GM10248 (cell line): Measurements from ENCODE around the gene FDX1.

Source experiments
- CTCF ChIA-PET: fragments of 300-600 bp; sonication (Branson Sonifier 250); formaldehyde crosslinking; extraction: SDS; loops from one replicate; lab custom pipeline; 2021; ENCODE audit warnings: antibody characterized with exemption; lab: Yijun Ruan, JAX
- POLR2A ChIA-PET: fragments of 350-650 bp; sonication (Branson Sonifier 250); formaldehyde crosslinking; extraction: SDS; loops from one replicate; lab custom pipeline; 2020; ENCODE audit warnings: antibody characterized with exemption; lab: Yijun Ruan, JAX
- DNase-seq: peaks from one replicate; pipeline ENCODE4 v3.0.0; 2012; ENCODE audit errors: extremely low spot score
- TF ChIP-seq, protein P1 (sequence below): IDR thresholded peaks from 2 replicates; pipeline ENCODE4 v1.5.1; 2012; ENCODE audit warnings: mild to moderate bottlenecking, low read depth; ENCODE audit errors: extremely low read depth, missing control alignments, control extremely low read depth

Gene FDX1

DNA sequence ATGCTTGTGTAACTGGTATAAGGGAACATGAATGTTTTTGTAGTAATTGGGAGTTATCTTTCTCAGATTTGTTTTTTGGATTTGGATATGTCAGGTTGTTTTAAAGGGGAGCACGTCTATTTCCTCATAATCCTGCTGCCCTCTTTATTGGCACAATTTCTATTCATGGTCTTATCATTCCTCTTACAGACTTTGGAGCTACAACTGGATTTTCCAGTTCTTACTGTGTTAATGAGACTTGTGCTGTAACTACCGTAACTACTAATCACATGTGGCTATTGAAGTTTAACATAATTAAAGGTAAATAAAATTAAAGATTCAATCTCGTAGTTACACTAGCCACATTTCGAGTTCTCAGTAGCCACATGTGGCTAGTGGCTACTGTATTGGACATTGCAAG, 1.9 kb downstream of the FDX1 start:
- DNase-seq: no peak
- CTCF ChIA-PET: interaction anchor here (1.3 to 11.6 kb wide), 9 partner anchors 8 to 799 kb away, joined by 3 to 115 read pairs (median 8); no protein-coding TSS in a partner anchor
- TF ChIP-seq, protein P1, sequence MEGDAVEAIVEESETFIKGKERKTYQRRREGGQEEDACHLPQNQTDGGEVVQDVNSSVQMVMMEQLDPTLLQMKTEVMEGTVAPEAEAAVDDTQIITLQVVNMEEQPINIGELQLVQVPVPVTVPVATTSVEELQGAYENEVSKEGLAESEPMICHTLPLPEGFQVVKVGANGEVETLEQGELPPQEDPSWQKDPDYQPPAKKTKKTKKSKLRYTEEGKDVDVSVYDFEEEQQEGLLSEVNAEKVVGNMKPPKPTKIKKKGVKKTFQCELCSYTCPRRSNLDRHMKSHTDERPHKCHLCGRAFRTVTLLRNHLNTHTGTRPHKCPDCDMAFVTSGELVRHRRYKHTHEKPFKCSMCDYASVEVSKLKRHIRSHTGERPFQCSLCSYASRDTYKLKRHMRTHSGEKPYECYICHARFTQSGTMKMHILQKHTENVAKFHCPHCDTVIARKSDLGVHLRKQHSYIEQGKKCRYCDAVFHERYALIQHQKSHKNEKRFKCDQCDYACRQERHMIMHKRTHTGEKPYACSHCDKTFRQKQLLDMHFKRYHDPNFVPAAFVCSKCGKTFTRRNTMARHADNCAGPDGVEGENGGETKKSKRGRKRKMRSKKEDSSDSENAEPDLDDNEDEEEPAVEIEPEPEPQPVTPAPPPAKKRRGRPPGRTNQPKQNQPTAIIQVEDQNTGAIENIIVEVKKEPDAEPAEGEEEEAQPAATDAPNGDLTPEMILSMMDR: no peak
- POLR2A ChIA-PET: no interaction called here

DNA sequence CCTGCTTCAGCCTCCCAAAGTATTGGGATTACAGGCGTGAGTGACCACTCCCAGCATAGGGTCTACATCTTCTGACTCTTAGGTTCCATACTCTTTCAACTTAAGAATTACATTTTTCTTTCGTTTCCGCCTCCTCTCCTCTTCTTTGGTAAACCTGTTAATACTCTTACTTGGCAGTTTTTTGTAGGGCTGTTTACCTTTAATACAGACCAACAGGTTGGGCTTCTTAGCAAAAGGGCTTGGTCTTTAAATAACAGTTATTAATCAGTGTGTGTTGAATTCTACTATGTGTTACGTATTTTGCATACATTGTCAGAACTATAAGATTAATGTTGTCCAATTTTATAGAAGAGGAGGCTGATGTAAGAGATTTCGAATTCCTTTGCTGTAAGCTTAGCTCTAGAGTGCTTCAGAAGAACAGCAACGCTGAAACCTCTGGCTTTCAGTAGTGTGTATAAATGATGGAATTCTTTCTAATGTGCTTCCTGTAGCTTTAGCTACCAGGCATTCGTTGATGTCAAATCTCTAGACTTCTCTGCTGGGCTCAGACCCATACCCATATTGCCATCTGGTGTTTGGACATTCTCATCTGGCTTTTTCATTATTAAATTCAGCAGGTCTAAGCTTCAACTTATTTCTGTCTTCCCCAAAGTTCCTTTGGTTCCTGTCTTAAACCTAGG, 3.1 kb downstream of the FDX1 start:
- CTCF ChIA-PET: interaction anchor here (0.7 to 11.6 kb wide), 22 partner anchors 9 to 996 kb away, joined by 3 to 115 read pairs (median 4); no protein-coding TSS in a partner anchor
- DNase-seq: no peak
- TF ChIP-seq, protein P1: no peak
- POLR2A ChIA-PET: no interaction called here

DNA sequence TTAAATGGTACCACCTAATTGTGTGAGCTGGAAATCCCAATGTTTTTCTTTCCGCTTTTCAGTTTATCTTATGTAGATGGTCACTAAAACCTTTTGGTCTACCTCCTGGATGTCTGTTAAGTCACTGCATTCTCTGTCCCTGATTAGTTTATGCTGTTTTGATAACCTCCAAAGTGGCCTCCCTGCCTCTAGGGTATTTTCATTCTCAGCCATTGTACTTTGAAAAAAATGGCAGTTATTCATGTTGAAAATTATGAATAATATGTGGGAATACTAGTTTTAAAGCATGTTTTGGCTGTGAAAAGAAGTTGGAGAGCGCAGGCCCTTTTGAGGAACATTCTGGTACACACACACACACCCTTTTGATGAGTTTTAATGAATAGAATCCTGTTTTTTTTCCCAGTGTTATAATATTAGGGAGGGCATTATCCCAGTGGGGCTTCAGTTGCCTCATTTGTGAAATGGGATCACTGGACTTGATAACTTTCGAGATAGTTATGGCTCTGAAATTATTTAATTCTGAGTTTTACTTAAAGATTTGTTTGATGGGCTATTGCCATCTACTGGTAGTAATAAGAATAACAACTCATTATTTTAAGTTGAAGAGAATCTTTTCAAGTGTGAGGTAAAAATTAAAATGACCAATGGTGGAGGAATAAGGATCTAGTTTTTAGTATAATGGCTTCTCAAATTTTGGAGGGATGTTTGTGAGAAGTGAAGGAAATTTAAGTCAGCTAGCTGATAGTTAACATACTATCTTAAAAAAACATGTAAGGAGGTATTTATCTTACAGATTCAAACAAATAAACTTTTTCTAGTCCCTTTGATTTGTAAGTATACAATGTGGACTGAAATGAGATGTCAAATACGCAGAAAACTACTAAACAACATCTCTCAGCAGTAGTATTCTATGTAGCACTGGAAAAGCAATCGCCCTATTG, 3.9 kb downstream of the FDX1 start:
- TF ChIP-seq, protein P1: peak; percentile 47
- ChIA-PET POLR2A (no interaction called here), CTCF (interaction anchor here (0.7 to 11.6 kb wide), 30 partner anchors 10 to 995 kb away, joined by 3 to 115 read pairs (median 4); no protein-coding TSS in a partner anchor)
- peak; percentile 32 for DNase-seq

DNA sequence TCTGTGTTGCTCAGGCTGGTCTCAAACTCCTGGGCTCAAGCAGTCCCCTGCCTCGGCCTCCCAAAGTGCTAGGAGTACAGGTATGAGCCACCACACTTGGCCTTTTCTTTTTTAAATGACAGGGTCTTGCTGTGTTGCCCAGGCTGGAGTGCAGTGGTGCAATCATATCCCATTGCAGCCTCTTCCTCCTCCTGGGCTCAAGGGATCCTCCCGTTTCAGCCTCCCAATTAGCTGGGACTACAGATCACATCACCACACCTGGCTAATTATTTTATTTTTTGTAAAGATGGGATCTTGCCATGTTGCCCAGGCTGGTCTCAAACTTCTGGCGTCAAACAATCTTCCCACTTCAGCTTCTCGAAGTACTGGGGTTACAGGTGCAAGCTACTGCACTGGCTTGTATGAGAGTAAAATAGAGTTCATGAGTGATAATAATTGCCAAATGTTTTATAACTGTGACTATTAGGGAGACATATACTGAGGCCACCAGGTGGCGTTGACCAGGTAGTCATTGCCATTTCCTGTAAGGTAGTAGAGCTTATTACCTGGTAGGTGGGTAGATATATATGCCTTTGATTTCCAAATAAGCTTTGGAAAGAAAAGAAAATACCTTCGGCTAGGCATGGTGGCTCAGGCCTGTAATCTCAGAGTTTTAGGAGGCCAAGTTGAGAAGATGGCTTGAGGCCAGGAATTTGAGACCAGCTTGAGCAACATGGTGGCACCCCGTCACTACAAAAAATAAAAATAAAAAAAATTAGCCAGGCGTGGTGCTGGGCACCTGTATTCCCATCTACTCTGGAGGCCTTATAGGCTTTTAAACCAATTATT, 5.4 kb downstream of the FDX1 start:
- ChIA-PET CTCF (interaction anchor here (0.6 to 11.6 kb wide), 31 partner anchors 9 to 799 kb away, joined by 3 to 115 read pairs (median 3); no protein-coding TSS in a partner anchor), POLR2A (no interaction called here)
- no peak for DNase-seq
- TF ChIP-seq, protein P1: peak; percentile 49

DNA sequence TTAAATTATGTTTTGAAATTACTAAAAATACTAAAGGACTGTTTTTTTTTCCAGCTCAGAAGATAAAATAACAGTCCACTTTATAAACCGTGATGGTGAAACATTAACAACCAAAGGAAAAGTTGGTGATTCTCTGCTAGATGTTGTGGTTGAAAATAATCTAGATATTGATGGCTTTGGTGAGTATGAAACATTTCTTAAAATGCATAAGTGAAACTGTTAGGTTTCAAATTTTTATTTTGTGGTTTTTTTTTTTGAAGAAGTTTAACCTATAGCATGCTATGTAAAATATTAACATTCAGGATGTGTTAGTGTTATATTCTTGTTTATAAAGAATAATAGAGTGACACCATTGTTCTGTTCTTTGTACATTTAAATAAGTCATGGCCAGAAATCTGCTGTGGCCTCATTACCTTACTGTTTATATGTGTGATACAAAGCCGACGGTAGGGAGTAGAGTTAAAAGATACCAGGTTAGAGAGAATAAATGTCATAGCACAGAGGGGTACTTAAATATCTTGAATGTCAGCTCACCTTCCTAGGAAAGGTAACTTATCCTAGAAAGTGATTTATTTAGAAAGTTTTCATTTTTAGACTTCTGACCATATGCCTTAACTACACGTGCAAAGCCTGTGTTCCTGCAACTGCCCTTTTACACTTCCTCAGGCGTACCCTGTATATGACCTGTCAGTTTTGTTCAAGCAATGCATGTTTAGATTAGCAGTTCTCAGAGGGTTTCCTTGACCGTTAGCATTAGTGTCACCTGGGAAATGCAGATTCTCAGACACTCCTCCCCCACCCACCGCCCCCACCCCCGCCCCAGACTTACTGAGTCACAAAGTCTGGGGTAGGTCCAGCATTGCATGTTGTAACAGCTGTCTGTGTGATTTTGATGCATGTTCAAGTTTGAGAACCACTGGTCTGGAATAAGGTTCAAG, 6.3 kb downstream of the FDX1 start:
- ChIA-PET CTCF (interaction anchor here (0.6 to 11.6 kb wide), 20 partner anchors 8 to 795 kb away, joined by 3 to 115 read pairs (median 3); no protein-coding TSS in a partner anchor), POLR2A (no interaction called here)
- TF ChIP-seq, protein P1: no peak
- DNase-seq: no peak
